Left ventricle myocardium inferior (tissue), 1 donor: ENCODE results near the gene TNS3. TPM values are rescaled to one million over a fixed set of nuclear protein-coding genes. Genes with fewer than 3 reads are reported as not detected.

Source experiments
- DNase-seq: peaks from one replicate; pipeline ENCODE4 v3.0.0-alpha.2; 2020
- H3K27ac ChIP-seq: fragments of 200-600 bp; replicated peaks from 2 replicates; pipeline ENCODE4 v1.8.0; 2021
- H3K27me3 ChIP-seq: fragments of 200-600 bp; 2 replicates; pipeline ENCODE4 v1.8.0; 2021; ENCODE audit warnings: low read depth
- H3K36me3 ChIP-seq: fragments of 200-600 bp; 2 replicates; pipeline ENCODE4 v1.8.0; 2021
- H3K4me1 ChIP-seq: fragments of 200-600 bp; 2 replicates; pipeline ENCODE4 v1.8.0; 2021
- H3K4me3 ChIP-seq: fragments of 200-600 bp; 2 replicates; pipeline ENCODE4 v1.8.0; 2021; ENCODE audit warnings: mild to moderate bottlenecking, moderate library complexity
- H3K9me3 ChIP-seq: fragments of 200-600 bp; replicated peaks from 2 replicates; pipeline ENCODE4 v1.8.0; 2021
- intact Hi-C: fragments of 100-400 bp; cut with micrococcal nuclease; formaldehyde crosslinking; loops from one replicate; pipeline ENCODE4 v1.11.0; 2022
- total RNA-seq: library from RNA; stranded (reverse); fragmentation: NEBNext Ultra II Directional; extraction: Animal tissue kit (Norgen Biotek cat#: 25700); gene quantifications from one replicate; pipeline ENCODE4 v1.2.1, GENCODE V29; 2021
- TF ChIP-seq, protein P1 (sequence below): fragments of 200-600 bp; IDR thresholded peaks from 2 replicates; pipeline ENCODE4 v1.8.0; 2021; ENCODE audit warnings: antibody characterized with exemption, mild to moderate bottlenecking, borderline replicate concordance
- donor health status: DM: no; HTN: yes; CAD: no; lungs with severe emphysema.

Gene TNS3
- total RNA-seq, 1 donor from 2014 or later = 40.6 TPM

DNA sequence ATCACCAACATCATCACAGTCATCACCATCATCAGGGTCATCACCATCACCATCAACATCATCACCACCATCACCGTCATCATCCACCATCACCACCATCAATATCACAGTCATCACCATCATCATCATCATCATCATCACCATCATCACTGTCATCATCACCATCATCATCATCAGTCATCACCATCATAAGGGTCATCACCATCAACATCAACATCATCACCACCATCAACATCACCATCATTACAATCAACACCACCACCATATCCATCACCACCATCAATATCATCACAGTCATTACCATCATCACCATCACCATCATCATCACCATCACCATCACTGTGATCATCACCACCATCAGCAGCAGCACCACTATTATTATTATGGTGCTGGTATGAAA, 218.9 kb downstream of the TNS3 start:
- H3K4me3 ChIP-seq = no peak overlapping the region
- intact Hi-C loops = no loop called here
- peaks cover 24% of the 10 kb centered on the region for H3K4me1 ChIP-seq
- H3K27me3 ChIP-seq = no peaks in the 10 kb centered on the region
- H3K9me3 ChIP-seq = no peaks in the 10 kb centered on the region
- H3K27ac ChIP-seq = no peak overlapping the region
- H3K36me3 ChIP-seq = peaks cover 2% of the 10 kb centered on the region
- TF ChIP-seq, protein P1, sequence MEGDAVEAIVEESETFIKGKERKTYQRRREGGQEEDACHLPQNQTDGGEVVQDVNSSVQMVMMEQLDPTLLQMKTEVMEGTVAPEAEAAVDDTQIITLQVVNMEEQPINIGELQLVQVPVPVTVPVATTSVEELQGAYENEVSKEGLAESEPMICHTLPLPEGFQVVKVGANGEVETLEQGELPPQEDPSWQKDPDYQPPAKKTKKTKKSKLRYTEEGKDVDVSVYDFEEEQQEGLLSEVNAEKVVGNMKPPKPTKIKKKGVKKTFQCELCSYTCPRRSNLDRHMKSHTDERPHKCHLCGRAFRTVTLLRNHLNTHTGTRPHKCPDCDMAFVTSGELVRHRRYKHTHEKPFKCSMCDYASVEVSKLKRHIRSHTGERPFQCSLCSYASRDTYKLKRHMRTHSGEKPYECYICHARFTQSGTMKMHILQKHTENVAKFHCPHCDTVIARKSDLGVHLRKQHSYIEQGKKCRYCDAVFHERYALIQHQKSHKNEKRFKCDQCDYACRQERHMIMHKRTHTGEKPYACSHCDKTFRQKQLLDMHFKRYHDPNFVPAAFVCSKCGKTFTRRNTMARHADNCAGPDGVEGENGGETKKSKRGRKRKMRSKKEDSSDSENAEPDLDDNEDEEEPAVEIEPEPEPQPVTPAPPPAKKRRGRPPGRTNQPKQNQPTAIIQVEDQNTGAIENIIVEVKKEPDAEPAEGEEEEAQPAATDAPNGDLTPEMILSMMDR = no peak
- no peak for DNase-seq

GRCh38 chr7:47361746-47362215, 220.1 kb downstream of the TNS3 start:
- DNase-seq = peak; percentile 63
- H3K36me3 ChIP-seq = no peaks in the 10 kb centered on the region
- H3K27me3 ChIP-seq = no peaks in the 10 kb centered on the region
- H3K27ac ChIP-seq = peak overlapping the region; percentile 78
- H3K9me3 ChIP-seq = no peaks in the 10 kb centered on the region
- peaks cover 24% of the 10 kb centered on the region for H3K4me1 ChIP-seq
- TF ChIP-seq, protein P1 = no peak
- intact Hi-C loops = no loop called here
- H3K4me3 ChIP-seq = no peak overlapping the region

- no peaks in the 10 kb centered on the region for H3K36me3 ChIP-seq
- no peak overlapping the region for H3K4me3 ChIP-seq
- no peak for DNase-seq
- TF ChIP-seq, protein P1 = no peak
- H3K9me3 ChIP-seq = no peaks in the 10 kb centered on the region
- H3K4me1 ChIP-seq = peaks cover 27% of the 10 kb centered on the region
- no peaks in the 10 kb centered on the region for H3K27me3 ChIP-seq
- intact Hi-C loops = no loop called here
- peak overlapping the region; percentile 78 for H3K27ac ChIP-seq
Observed at GRCh38 chr7:47361236-47361635, 220.7 kb downstream of the TNS3 start.

DNA sequence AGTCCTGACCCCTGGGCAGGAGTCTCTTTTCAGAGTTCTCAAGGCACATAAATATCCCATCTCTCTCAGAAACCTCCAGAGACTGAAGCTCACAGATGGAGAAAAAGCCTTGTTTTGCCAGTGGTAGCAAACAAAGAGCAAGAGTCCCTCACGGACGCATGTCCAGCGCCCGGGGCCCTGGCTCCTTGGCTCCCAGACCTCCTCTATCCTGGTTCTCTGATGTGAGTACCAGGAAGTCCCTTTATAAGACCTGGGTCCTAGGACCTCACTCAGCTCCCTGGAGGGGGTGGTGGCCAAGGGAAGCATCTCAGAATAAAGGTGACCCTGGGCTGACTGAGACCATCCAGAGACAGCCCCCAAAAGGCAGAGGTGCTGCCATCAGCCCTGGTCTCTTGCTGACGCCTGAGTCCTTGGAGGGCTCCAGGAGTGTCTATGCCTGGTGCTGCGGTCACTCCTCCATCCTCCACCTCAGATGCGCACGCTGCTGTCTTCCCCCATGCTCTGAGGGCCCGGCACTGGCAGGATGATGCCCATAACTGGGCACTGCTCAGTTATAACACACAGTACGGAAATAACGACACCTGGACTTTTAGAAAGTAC, 221.5 kb downstream of the TNS3 start:
- peak overlapping the region; percentile 78 for H3K27ac ChIP-seq

GRCh38 chr7:47358944-47359588, 222.8 kb downstream of the TNS3 start:
- intact Hi-C loops = no loop called here
- no peak for DNase-seq
- no peaks in the 10 kb centered on the region for H3K27me3 ChIP-seq
- H3K4me1 ChIP-seq = peaks cover 49% of the 10 kb centered on the region
- H3K4me3 ChIP-seq = no peak overlapping the region
- TF ChIP-seq, protein P1 = no peak
- H3K36me3 ChIP-seq = no peaks in the 10 kb centered on the region
- no peak overlapping the region for H3K27ac ChIP-seq
- no peaks in the 10 kb centered on the region for H3K9me3 ChIP-seq

More for the DNA sequence above, 221.5 kb downstream of the TNS3 start:
- Histone ChIP-seq H3K27me3 (no peaks in the 10 kb centered on the region), H3K4me3 (no peak overlapping the region), H3K4me1 (peaks cover 35% of the 10 kb centered on the region), H3K9me3 (no peaks in the 10 kb centered on the region), H3K36me3 (no peaks in the 10 kb centered on the region)
- DNase-seq = no peak
- TF ChIP-seq, protein P1 = no peak
- intact Hi-C loops = no loop called here
